ENCODE data around the gene RFWD3. TPM values are rescaled to one million over a fixed set of nuclear protein-coding genes. Genes with fewer than 3 reads are reported as not detected.
"Not testable (repeated sequence)": the region's sequence is repeated elsewhere in the genome, so short reads cannot be mapped to it uniquely, and the experiment has no call there.

RFWD3 gene
- total and polyA plus RNA-seq, 2 donors = 6.9 to 20.9 TPM

GRCh38 chr16:74691093-74691855 is 24.6 kb upstream of the RFWD3 start:
- H3K36me3 ChIP-seq (ENCODE audit: insufficient read depth) = peaks cover 4% of the 10 kb centered on the region
- DNase-seq (ENCODE audit: extremely low spot score) = no peak
- 77% methylated on average over 10 of the region's 10 CpGs for WGBS

GRCh38 chr16:74682556-74682955 is 15.9 kb upstream of the RFWD3 start:
- no peaks in the 10 kb centered on the region for H3K36me3 ChIP-seq (ENCODE audit: insufficient read depth)
- 81% methylated on average over 11 of the region's 11 CpGs for WGBS

More at GRCh38 chr16:74691093-74691855, 24.6 kb upstream of the RFWD3 start:
- Histone ChIP-seq H3K4me3 (ENCODE audit: low read depth, low read length) (no peak overlapping the region), H3K27ac (ENCODE audit: low read depth) (no peak overlapping the region), H3K4me1 (ENCODE audit: insufficient read depth) (no peaks in the 10 kb centered on the region)

GRCh38 chr16:74680681-74681080 is 14.0 kb upstream of the RFWD3 start:
- no peak overlapping the region for H3K4me3 ChIP-seq (ENCODE audit: low read depth, low read length)
- H3K27ac ChIP-seq (ENCODE audit: low read depth) = no peak overlapping the region
- WGBS = 78% methylated on average over 6 of the region's 6 CpGs
- DNase-seq (ENCODE audit: extremely low spot score) = no peak
- no peaks in the 10 kb centered on the region for H3K36me3 ChIP-seq (ENCODE audit: insufficient read depth)
- H3K4me1 ChIP-seq (ENCODE audit: insufficient read depth) = no peaks in the 10 kb centered on the region

More at GRCh38 chr16:74682556-74682955, 15.9 kb upstream of the RFWD3 start:
- DNase-seq (ENCODE audit: extremely low spot score) = no peak
- no peak overlapping the region for H3K4me3 ChIP-seq (ENCODE audit: low read depth, low read length)
- H3K27ac ChIP-seq (ENCODE audit: low read depth) = no peak overlapping the region
- no peaks in the 10 kb centered on the region for H3K4me1 ChIP-seq (ENCODE audit: insufficient read depth)

- H3K36me3 ChIP-seq (ENCODE audit: insufficient read depth) = no peaks in the 10 kb centered on the region
- no peaks in the 10 kb centered on the region for H3K4me1 ChIP-seq (ENCODE audit: insufficient read depth)
- no peak for DNase-seq (ENCODE audit: extremely low spot score)
- no peak overlapping the region for H3K4me3 ChIP-seq (ENCODE audit: low read depth, low read length)
- H3K27ac ChIP-seq (ENCODE audit: low read depth) = no peak overlapping the region
- WGBS = 26% methylated on average over 2 of the region's 2 CpGs
Measured at GRCh38 chr16:74679983-74680382, 13.3 kb upstream of the RFWD3 start.

GRCh38 chr16:74677868-74678267 is 11.2 kb upstream of the RFWD3 start:
- H3K4me1 ChIP-seq (ENCODE audit: insufficient read depth) = no peaks in the 10 kb centered on the region
- DNase-seq (ENCODE audit: extremely low spot score) = no peak
- no peak overlapping the region for H3K4me3 ChIP-seq (ENCODE audit: low read depth, low read length)
- WGBS = 92% methylated on average over 4 of the region's 4 CpGs
- no peak overlapping the region for H3K27ac ChIP-seq (ENCODE audit: low read depth)
- no peaks in the 10 kb centered on the region for H3K36me3 ChIP-seq (ENCODE audit: insufficient read depth)

- no peak overlapping the region for H3K27ac ChIP-seq (ENCODE audit: low read depth)
- DNase-seq (ENCODE audit: extremely low spot score) = no peak
- H3K4me3 ChIP-seq (ENCODE audit: low read depth, low read length) = no peak overlapping the region
- WGBS = 81% methylated on average over 3 of the region's 3 CpGs
- H3K4me1 ChIP-seq (ENCODE audit: insufficient read depth) = no peaks in the 10 kb centered on the region
- no peaks in the 10 kb centered on the region for H3K36me3 ChIP-seq (ENCODE audit: insufficient read depth)
Measured at GRCh38 chr16:74673876-74674275, 7.2 kb upstream of the RFWD3 start.

GRCh38 chr16:74668877-74669276 is 2.2 kb upstream of the RFWD3 start:
- WGBS = 97% methylated on average over 10 of the region's 10 CpGs
- not testable (repeated sequence) for DNase-seq (ENCODE audit: extremely low spot score); H3K27ac ChIP-seq (ENCODE audit: low read depth); H3K36me3 ChIP-seq (ENCODE audit: insufficient read depth); H3K4me1 ChIP-seq (ENCODE audit: insufficient read depth); H3K4me3 ChIP-seq (ENCODE audit: low read depth, low read length)

GRCh38 chr16:74667255-74667700 is 601 bp upstream of the RFWD3 start:
- peak; percentile 1 for DNase-seq (ENCODE audit: extremely low spot score)
- Histone ChIP-seq H3K4me3 (ENCODE audit: low read depth, low read length) (peak overlapping the region; percentile 61), H3K36me3 (ENCODE audit: insufficient read depth) (no peaks in the 10 kb centered on the region), H3K4me1 (ENCODE audit: insufficient read depth) (peaks cover 1% of the 10 kb centered on the region), H3K27ac (ENCODE audit: low read depth) (no peak overlapping the region)
- WGBS = under 1% methylated on average over 23 of the region's 23 CpGs

- Histone ChIP-seq H3K27ac (ENCODE audit: low read depth) (no peak overlapping the region), H3K4me1 (ENCODE audit: insufficient read depth) (peaks cover 1% of the 10 kb centered on the region), H3K36me3 (ENCODE audit: insufficient read depth) (peaks cover 3% of the 10 kb centered on the region), H3K4me3 (ENCODE audit: low read depth, low read length) (peak overlapping the region; percentile 86)
- DNase-seq (ENCODE audit: extremely low spot score) = no peak
- WGBS = 6% methylated on average over 8 of the region's 8 CpGs
Measured at GRCh38 chr16:74666010-74666421, 661 bp downstream of the RFWD3 start.

- Histone ChIP-seq H3K27ac (ENCODE audit: low read depth) (no peak overlapping the region), H3K4me3 (ENCODE audit: low read depth, low read length) (no peak overlapping the region), H3K36me3 (ENCODE audit: insufficient read depth) (peaks cover 4% of the 10 kb centered on the region), H3K4me1 (ENCODE audit: insufficient read depth) (peaks cover 1% of the 10 kb centered on the region)
- no peak for DNase-seq (ENCODE audit: extremely low spot score)
- WGBS = 94% methylated on average over 5 of the region's 5 CpGs
Measured at GRCh38 chr16:74661064-74661463, 5.6 kb downstream of the RFWD3 start.

- Histone ChIP-seq H3K4me1 (ENCODE audit: insufficient read depth) (peaks cover 1% of the 10 kb centered on the region), H3K4me3 (ENCODE audit: low read depth, low read length) (no peak overlapping the region), H3K36me3 (ENCODE audit: insufficient read depth) (peaks cover 4% of the 10 kb centered on the region), H3K27ac (ENCODE audit: low read depth) (no peak overlapping the region)
- WGBS = 87% methylated on average over 4 of the region's 4 CpGs
- DNase-seq (ENCODE audit: extremely low spot score) = no peak
Measured at GRCh38 chr16:74660383-74660782, 6.3 kb downstream of the RFWD3 start.

- H3K27ac ChIP-seq (ENCODE audit: low read depth) = no peak overlapping the region
- no peak for DNase-seq (ENCODE audit: extremely low spot score)
- H3K4me3 ChIP-seq (ENCODE audit: low read depth, low read length) = no peak overlapping the region
- H3K36me3 ChIP-seq (ENCODE audit: insufficient read depth) = peaks cover 4% of the 10 kb centered on the region
- no peaks in the 10 kb centered on the region for H3K4me1 ChIP-seq (ENCODE audit: insufficient read depth)
- WGBS = 87% methylated on average over 2 of the region's 2 CpGs
Measured at GRCh38 chr16:74659041-74659440, 7.6 kb downstream of the RFWD3 start.

- Histone ChIP-seq H3K4me3 (ENCODE audit: low read depth, low read length) (no peak overlapping the region), H3K36me3 (ENCODE audit: insufficient read depth) (peaks cover 4% of the 10 kb centered on the region), H3K27ac (ENCODE audit: low read depth) (no peak overlapping the region), H3K4me1 (ENCODE audit: insufficient read depth) (no peaks in the 10 kb centered on the region)
- DNase-seq (ENCODE audit: extremely low spot score) = no peak
- 73% methylated on average over 5 of the region's 5 CpGs for WGBS
Measured at GRCh38 chr16:74657870-74658642, 8.6 kb downstream of the RFWD3 start.

GRCh38 chr16:74654536-74655050 is 12.1 kb downstream of the RFWD3 start:
- 69% methylated on average over 3 of the region's 3 CpGs for WGBS
- H3K36me3 ChIP-seq (ENCODE audit: insufficient read depth) = peaks cover 2% of the 10 kb centered on the region
- DNase-seq (ENCODE audit: extremely low spot score) = no peak
- H3K4me3 ChIP-seq (ENCODE audit: low read depth, low read length) = no peak overlapping the region
- no peak overlapping the region for H3K27ac ChIP-seq (ENCODE audit: low read depth)
- H3K4me1 ChIP-seq (ENCODE audit: insufficient read depth) = no peaks in the 10 kb centered on the region
